HK-2 (cell line): ENCODE results near the gene ELN.
"Not testable (repeated sequence)": the region's sequence is repeated elsewhere in the genome, so short reads cannot be mapped to it uniquely, and the experiment has no call there.

ENCODE experiments used
- DNase-seq: peaks from one replicate; pipeline ENCODE4 v3.0.0-alpha.2; 2018; ENCODE audit not compliant: unreplicated experiment

Gene ELN

DNA sequence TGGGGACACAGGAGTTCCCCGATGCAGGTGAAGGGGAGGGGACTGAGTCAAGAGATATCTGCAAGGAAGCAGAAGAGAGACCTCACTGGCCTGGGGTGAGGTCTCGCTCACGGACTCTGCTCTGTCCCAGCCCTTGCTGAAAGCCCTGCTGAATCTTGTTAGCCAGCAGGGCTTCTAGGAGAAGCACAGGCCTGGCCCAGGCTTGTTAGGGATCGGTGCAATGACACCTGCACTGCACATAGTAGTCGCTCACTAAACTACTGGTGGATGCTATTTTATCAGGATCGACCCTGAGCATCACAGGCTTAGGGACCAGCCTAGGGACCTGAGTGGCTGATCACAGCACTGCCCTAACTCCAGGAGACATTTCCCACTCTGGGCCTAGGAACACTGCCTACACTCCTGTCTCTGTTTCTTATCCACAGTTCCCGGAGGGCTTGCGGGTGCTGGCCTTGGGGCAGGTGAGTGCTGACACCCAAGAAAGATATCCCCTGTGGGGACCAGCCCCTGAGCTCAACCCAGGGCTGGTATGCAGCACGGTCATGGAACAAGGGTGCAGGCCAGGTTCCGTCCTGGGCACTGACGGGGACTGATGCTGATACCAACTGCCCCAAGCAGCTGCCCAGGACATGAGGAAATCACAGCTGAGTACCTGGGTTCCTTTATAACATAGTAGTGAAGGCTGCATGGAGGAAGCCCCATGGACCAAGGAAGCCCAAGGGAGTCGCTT is 13.0 kb downstream of the ELN start:
- DNase-seq = no peak

DNA sequence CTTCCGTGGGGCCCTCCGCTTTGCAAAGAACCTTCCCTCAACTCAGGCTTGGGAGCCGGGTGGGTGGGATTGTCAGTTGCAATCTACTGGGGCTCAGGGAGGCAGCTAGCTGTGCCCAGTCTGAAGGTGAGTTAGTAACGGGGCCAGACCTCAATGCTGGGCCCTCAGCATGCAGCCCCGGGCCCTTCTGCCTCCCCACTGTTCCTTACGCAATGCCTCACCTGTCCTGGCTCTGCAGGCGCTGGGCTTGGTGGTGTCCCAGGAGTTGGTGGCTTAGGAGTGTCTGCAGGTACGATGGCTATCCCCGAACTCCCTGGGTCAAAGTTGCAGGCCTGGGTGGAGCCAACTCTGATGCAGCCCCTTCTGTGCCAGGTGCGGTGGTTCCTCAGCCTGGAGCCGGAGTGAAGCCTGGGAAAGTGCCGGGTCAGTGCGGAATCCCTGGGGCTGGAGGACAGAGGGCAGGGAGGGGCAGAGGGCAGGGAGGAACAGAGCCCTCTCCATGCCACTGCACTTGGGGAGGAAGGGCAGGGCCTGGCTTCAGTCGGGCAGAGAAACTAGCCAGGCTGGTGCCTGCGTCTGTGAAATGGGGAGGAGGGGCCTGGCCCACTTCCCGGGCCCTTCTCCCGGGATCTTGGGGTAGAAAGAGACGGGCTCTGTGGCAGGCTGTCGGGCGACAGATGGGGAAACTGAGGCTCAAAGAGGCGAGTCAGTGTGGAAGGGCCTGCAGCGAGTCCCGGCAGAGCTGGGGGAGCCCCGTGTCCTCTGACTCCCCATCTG is 15.0 kb downstream of the ELN start:
- no peak for DNase-seq

DNA sequence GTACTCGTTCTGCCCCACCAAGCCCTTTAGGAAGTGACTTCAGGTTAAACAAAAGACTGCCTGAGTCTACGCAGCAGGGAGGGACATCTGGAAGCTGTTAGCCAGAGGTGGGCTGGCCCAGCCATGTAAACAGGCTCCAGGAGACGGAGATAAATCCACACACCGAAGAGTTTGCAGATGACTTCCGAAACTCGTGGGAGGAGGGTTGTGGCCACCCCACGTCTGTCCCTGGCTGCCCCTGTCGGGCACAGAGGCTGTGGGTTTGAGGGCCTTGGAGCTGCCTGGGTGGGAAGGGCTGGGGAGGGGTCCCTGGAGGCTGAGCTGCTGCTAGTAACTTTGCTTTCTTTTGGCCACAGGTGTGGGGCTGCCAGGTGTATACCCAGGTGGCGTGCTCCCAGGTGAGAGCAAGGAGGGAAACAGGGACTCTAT is 15.6 kb downstream of the ELN start:
- no peak for DNase-seq

GRCh38 chr7:74044366-74045350 is 16.7 kb downstream of the ELN start:
- no peak for DNase-seq

DNA sequence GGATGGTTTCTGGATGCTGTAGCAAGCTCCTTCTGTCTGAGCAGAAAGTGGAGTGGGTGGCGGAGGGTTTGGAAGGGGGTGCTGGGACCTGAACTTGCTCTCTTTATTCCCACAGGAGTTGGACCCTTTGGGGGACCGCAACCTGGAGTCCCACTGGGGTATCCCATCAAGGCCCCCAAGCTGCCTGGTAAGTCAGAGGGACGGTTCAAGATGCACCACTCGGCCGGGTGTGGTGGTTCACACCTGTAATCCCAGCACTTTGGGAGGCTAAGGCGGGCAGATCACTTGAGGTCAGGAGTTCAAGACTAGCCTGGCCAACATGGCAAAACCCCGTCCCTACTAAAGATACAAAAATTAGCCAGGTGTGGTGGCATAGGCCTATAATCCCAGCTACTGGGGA is 18.6 kb downstream of the ELN start:
- not testable (repeated sequence) for DNase-seq

GRCh38 chr7:74047804-74048380 is 19.9 kb downstream of the ELN start:
- DNase-seq = no peak

DNA sequence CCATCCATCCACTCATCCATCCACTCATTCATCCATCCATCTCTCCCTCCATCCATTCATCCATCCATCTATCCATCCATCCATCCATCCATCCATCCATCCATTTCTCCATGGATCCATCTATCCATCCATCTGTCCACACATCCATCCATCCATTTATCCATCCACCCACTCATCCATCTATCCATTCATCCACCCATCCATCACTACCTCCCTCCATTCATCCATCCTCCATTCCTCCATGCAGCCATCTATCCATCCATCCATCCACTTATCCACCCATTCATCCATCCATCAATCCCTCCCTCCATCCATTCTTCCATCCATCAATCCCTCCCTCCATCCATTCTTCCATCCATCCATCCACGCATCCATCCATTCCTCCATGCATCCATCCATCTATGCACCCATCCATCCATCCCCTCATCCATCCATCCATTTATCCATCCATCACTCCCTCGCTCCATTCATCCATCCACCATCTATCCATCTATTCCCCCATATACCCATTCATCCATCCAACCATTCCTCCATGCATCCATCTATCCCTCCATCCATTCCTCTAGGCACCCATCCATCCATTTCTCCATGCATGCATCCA is 21.1 kb downstream of the ELN start:
- DNase-seq = no peak

DNA sequence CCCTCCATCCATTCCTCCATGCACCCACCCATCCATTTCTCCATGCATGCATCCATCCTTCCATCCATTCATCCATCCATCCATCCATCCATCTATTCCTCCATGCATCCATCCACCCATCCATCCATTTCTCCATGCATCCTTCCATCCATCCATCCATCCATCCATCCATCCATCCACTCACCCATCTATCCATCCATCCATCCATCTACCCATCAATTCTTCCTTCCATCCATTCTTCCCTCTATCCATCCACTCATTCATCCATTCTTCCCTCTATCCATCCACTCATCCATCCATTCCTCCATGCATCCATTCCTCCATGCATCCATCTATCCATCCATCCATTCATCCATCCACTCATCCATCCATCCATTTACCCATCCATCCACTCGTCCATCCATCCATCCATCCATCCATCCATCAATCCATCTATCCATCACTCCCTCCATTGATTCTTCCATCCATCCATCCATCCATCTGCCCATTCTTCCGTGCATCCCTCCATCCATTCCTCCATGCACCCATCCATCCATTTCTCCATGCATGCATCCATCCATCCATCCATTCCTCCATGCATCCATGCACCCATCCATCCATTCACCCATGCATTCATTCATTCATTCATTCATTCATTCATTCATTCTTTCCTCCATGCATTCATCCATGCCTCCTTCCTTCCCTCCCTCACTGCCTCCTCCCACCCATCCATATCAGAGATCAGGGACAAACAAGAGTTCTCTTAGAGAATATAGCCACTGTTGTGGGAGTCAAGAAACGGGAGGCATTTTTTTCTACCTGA is 22.2 kb downstream of the ELN start:
- no peak for DNase-seq

GRCh38 chr7:74051193-74051592 is 23.2 kb downstream of the ELN start:
- no peak for DNase-seq

DNA sequence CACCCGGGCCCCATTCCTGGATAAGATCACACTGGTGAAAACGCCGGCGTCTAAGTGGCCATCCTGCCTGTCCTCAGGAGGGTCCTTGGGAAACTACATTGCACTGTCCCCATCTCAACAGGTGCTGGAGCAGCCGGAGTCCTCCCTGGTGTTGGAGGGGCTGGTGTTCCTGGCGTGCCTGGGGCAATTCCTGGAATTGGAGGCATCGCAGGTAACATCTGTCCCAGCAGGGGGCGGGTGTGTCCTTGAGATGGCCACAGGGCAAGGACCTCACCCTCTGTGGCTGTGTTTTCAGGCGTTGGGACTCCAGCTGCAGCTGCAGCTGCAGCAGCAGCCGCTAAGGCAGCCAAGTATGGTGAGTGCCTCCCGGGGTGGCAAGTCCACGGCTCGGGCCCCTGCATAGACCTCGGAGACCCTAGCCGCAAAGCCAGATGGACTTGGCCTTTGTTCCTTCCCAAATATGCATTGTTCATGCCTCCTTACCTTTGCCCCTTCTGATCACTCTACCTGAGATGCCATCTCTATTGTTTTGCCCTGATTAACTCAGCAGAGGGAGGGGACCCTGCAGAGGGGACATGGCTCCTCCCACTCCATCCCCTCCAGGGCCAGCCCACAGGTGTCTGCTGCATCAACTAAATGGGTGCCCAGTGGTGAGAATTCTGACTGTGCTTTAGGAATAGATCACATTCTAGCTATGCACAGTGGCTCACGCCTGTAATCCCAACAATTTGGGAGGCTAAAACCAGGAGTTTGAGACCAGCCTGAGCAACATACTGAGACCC is 23.8 kb downstream of the ELN start:
- DNase-seq = peak; percentile 59

- no peak for DNase-seq
Measured at GRCh38 chr7:74052628-74053027, 24.7 kb downstream of the ELN start.

- DNase-seq = no peak
Measured at GRCh38 chr7:74053589-74054186, 25.7 kb downstream of the ELN start.

DNA sequence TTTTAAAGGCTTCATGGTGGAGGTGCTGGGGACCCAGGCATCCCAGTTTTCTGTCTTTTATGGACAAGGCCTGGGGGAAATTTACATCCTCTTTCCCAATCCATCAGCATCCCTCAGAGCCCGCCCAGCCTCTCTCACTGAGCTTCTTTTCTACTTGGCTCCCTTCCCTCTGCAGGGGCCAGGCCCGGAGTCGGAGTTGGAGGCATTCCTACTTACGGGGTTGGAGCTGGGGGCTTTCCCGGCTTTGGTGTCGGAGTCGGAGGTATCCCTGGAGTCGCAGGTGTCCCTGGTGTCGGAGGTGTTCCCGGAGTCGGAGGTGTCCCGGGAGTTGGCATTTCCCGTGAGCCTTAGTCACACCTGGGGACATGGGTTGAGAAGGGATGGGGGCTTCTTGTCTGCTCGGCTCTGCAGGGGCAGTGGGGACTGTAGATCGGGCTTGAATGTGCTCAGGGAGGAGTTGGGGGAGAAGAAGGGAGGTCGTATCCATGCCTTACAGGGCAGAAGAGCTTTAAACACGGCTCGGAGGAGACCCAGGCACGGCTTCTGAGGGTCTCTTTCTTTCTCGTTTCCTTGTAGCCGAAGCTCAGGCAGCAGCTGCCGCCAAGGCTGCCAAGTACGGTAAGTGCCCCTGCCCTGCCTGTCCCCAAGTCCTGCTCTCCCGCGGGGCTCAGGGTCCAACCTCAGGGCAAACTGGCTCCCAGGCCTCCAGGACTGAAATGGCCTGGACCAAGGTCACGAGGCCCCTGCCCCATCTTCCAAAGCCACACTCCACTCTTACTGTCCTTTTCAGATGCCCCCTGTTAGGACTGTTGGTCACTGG is 28.3 kb downstream of the ELN start:
- DNase-seq = no peak

DNA sequence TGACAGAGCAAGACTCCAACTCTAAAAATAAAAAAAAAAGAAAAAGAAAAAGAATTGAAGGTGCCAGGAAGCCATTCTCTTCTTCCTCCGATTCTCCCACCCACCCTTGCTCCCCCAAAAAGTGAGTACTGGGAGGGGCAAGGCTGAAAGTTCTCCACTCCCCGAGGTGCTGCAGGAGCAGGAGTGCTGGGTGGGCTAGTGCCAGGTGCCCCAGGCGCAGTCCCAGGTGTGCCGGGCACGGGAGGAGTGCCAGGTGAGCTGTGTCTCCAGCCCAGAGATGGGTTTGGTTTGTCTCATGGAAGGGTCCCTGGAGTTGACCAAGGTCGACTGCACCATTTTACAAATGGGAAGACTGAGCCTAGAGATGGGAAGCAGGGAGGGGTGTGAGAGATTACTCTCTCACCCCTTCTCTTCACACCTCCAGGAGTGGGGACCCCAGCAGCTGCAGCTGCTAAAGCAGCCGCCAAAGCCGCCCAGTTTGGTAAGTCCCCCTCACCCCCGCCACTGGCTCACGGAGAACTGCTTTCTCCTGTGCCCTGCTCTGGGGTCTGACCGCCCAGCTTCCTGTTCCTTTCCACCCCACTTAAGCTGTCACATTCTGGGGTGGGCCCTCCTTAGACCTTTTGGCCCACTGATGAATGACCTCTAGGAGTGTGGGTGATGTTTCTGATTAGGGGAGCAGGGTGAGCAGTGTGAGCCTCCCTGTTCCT is 29.4 kb downstream of the ELN start:
- DNase-seq = no peak

GRCh38 chr7:74057987-74058386 is 30.0 kb downstream of the ELN start:
- no peak for DNase-seq

GRCh38 chr7:74058486-74058885 is 30.5 kb downstream of the ELN start:
- no peak for DNase-seq

- no peak for DNase-seq
Measured at GRCh38 chr7:74059037-74059436, 31.1 kb downstream of the ELN start.
